ENCODE measurements around the gene LHX6. TPM values are rescaled to one million over a fixed set of nuclear protein-coding genes. Genes with fewer than 3 reads are reported as not detected.
A peak's percentile ranks its signal among the peaks of the same experiment; 100 is the strongest.

LHX6 gene
- total RNA-seq, 4 donors from 2014 or later = 0.68 to 12.7 (median 1.4) TPM; not detected in 1

- intact Hi-C loops (cut with DNase I; ENCODE audit: low total_unique reads) = no loop called here
- Histone ChIP-seq H3K4me1 (peaks cover 10 to 31% (median 18%) of the 10 kb centered on the region in 4 donors), H3K27ac (no peak overlapping the region), H3K27me3 (peaks cover 97% of the 10 kb centered on the region), H3K9me3 (no peaks in the 10 kb centered on the region), H3K4me3 (peak overlapping the region in 3 of 4 donors; percentile 13 to 49 (median 28)), H3K36me3 (no peaks in the 10 kb centered on the region)
- no peak for TF ChIP-seq POLR2A (IDR thresholded peaks at IDR 0.05)
- TF ChIP-seq EP300 (IDR thresholded peaks at IDR 0.05; ENCODE audit: low read depth) = no peak
- TF ChIP-seq, protein P1, sequence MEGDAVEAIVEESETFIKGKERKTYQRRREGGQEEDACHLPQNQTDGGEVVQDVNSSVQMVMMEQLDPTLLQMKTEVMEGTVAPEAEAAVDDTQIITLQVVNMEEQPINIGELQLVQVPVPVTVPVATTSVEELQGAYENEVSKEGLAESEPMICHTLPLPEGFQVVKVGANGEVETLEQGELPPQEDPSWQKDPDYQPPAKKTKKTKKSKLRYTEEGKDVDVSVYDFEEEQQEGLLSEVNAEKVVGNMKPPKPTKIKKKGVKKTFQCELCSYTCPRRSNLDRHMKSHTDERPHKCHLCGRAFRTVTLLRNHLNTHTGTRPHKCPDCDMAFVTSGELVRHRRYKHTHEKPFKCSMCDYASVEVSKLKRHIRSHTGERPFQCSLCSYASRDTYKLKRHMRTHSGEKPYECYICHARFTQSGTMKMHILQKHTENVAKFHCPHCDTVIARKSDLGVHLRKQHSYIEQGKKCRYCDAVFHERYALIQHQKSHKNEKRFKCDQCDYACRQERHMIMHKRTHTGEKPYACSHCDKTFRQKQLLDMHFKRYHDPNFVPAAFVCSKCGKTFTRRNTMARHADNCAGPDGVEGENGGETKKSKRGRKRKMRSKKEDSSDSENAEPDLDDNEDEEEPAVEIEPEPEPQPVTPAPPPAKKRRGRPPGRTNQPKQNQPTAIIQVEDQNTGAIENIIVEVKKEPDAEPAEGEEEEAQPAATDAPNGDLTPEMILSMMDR (IDR thresholded peaks at IDR 0.05) = no peak
- TF ChIP-seq POLR2AphosphoS5 (IDR thresholded peaks at IDR 0.05) = no peak
- no peak for DNase-seq
- 4% methylated on average over 30 of the region's 38 CpGs; no CpG with 5 or more reads in 1 of the 2 donors for WGBS, 2 donors (ENCODE audit: low coverage in 1 of 2)
- in situ Hi-C loops (cut with MboI; ENCODE audit: low pct_ligation_motif_present in 1 of 4, low pct_unique_long_range_greater_than_20kb in 1 of 4, low sequenced_read_pairs in 3 of 4) = no loop called here
Measured at GRCh38 chr9:122228191-122228567, 578 bp downstream of the LHX6 start.

DNA sequence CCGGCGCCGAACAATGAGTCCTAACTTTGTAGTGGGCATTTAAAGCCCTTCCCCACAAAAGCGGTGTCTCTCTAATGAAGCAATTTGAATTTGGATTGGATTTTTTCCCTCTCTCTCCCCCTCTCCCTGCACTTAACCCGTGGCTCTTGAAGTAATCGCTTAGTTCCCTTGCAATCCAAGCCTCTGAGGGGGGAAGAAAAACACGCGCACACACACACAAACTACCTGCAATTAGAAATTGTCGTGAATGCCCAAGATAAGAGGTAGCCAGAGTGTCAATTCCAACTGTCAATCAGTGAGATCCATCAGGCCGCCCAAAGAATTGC lies 1.2 kb downstream of the LHX6 start:
- Histone ChIP-seq H3K4me1 (peaks cover 10 to 31% (median 18%) of the 10 kb centered on the region in 4 donors), H3K36me3 (no peaks in the 10 kb centered on the region), H3K27me3 (peaks cover 100% of the 10 kb centered on the region), H3K27ac (no peak overlapping the region), H3K4me3 (peak overlapping the region in 1 of 4 donors; percentile 49), H3K9me3 (no peaks in the 10 kb centered on the region)
- 0 to 32% methylated on average over 2 to 10 of the region's 10 CpGs for WGBS, 2 donors (ENCODE audit: low coverage in 1 of 2)
- DNase-seq = no peak
- TF ChIP-seq EP300 (IDR thresholded peaks at IDR 0.05; ENCODE audit: low read depth) = no peak
- no peak for TF ChIP-seq POLR2AphosphoS5 (IDR thresholded peaks at IDR 0.05)
- TF ChIP-seq, protein P1 (IDR thresholded peaks at IDR 0.05) = no peak
- TF ChIP-seq POLR2A (IDR thresholded peaks at IDR 0.05) = no peak
- in situ Hi-C loops (cut with MboI; ENCODE audit: low pct_ligation_motif_present in 1 of 4, low pct_unique_long_range_greater_than_20kb in 1 of 4, low sequenced_read_pairs in 3 of 4) = no loop called here
- intact Hi-C loops (cut with DNase I; ENCODE audit: low total_unique reads) = no loop called here

DNA sequence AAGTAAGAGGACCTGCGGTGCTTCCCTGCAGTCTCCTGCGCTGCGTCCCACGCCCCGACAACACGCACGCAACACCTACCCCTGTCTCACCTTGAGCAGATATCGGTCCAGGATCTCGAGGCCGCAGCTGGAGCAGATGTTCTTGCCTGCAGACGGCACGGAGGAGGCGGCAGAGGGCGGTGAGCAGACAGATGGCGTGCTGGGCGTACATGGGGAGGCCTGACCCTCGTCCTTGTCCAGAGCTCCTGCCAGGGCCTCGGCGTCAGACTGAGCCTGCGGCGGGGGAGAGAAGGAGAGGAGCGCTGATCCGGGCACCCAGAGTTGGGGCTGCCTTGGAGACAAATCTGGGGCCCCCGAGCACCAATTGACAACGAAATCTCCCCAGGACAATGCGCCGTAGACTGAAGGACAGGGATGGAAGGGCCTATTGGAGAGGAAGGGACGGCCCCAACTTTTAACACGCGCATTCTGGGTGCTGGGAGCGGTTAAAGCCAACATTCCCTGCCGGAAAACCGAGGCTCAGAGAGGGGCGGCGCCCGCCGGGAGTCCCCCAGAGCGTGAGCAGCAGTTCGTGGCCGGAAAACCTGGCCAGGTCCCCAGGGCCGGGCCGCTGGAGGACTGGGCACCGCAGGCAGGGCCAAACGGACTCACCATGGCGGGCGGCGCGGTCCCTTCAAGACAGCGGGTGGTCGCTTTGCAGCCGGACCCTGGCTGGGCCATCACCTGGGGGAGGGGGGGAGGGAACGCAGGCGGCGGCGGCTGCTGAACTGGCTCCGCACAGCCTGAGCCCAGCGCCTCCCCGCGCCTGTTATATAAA lies 1.8 kb downstream of the LHX6 start:
- Histone ChIP-seq H3K27ac (no peak overlapping the region), H3K9me3 (no peaks in the 10 kb centered on the region), H3K4me1 (peaks cover 10 to 31% (median 18%) of the 10 kb centered on the region in 4 donors), H3K36me3 (no peaks in the 10 kb centered on the region), H3K27me3 (peaks cover 100% of the 10 kb centered on the region), H3K4me3 (no peak overlapping the region)
- intact Hi-C loops (cut with DNase I; ENCODE audit: low total_unique reads) = no loop called here
- DNase-seq = no peak
- 4 to 42% methylated on average over 5 to 46 of the region's 59 CpGs for WGBS, 2 donors (ENCODE audit: low coverage in 1 of 2)
- TF ChIP-seq POLR2AphosphoS5 (IDR thresholded peaks at IDR 0.05) (no peak), EP300 (IDR thresholded peaks at IDR 0.05; ENCODE audit: low read depth) (no peak), POLR2A (IDR thresholded peaks at IDR 0.05) (no peak)
- TF ChIP-seq, protein P1 (IDR thresholded peaks at IDR 0.05) = no peak
- in situ Hi-C loops (cut with MboI; ENCODE audit: low pct_ligation_motif_present in 1 of 4, low pct_unique_long_range_greater_than_20kb in 1 of 4, low sequenced_read_pairs in 3 of 4) = no loop called here

GRCh38 chr9:122226142-122226757 lies 2.5 kb downstream of the LHX6 start:
- peak overlapping the region in 1 of 4 donors; percentile 16 for H3K4me3 ChIP-seq
- TF ChIP-seq EP300 (IDR thresholded peaks at IDR 0.05; ENCODE audit: low read depth) = no peak
- TF ChIP-seq, protein P1 (IDR thresholded peaks at IDR 0.05) = no peak
- no peak for TF ChIP-seq POLR2A (IDR thresholded peaks at IDR 0.05)
- no peak for TF ChIP-seq POLR2AphosphoS5 (IDR thresholded peaks at IDR 0.05)
- in situ Hi-C loops (cut with MboI; ENCODE audit: low pct_ligation_motif_present in 1 of 4, low pct_unique_long_range_greater_than_20kb in 1 of 4, low sequenced_read_pairs in 3 of 4) = no loop called here
- WGBS, 2 donors (ENCODE audit: low coverage in 1 of 2) = 49% methylated on average over 50 of the region's 51 CpGs; no CpG with 5 or more reads in 1 of the 2 donors
- no peak for DNase-seq
- H3K4me1 ChIP-seq = peaks cover 10 to 31% (median 18%) of the 10 kb centered on the region in 4 donors
- peaks cover 100% of the 10 kb centered on the region for H3K27me3 ChIP-seq
- no peaks in the 10 kb centered on the region for H3K9me3 ChIP-seq
- H3K36me3 ChIP-seq = no peaks in the 10 kb centered on the region
- H3K27ac ChIP-seq = no peak overlapping the region
- intact Hi-C loops (cut with DNase I; ENCODE audit: low total_unique reads) = no loop called here
